HFF-Myc (cell line): ENCODE measurements around the gene ANXA1.

Source experiments
- DNase-seq: peaks from one replicate; pipeline ENCODE4 v3.0.0-alpha.2; 2011; ENCODE audit warnings: low read depth; ENCODE audit errors: extremely low read depth
- H3K4me3 ChIP-seq: replicated peaks from 2 replicates; pipeline ENCODE4 v1.5.1; 2011; ENCODE audit warnings: low read depth, mild to moderate bottlenecking, control low read depth, low read length
- CTCF ChIP-seq: IDR thresholded peaks from 2 replicates; pipeline ENCODE4 v1.5.1; 2012; ENCODE audit warnings: mild to moderate bottlenecking, low read depth, low read length, control low read depth; ENCODE audit errors: missing control alignments

Gene ANXA1

GRCh38 chr9:73199448-73199847, 47.8 kb downstream of the ANXA1 start:
- no peak for TF ChIP-seq CTCF
- no peak overlapping the region for H3K4me3 ChIP-seq
- no peak for DNase-seq

DNA sequence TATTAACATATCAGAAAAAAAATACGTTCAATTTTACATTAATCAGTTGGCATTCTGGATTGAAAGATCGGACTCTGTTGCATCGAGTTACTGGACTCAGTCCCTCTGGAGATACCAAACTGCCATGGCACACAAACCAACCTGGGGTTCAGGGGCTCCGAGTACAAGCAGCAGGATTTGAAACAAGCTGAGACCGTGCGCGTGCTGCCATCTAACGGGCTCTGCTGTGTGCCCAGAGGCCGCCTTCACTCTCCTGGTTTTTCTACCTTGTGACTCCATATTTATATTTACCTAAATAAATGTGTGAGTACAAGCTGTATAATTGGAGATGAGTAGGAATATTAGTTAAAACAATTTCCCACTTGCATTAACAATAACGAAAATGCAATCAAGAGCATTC, 48.2 kb downstream of the ANXA1 start:
- no peak for DNase-seq
- H3K4me3 ChIP-seq = no peak overlapping the region
- TF ChIP-seq CTCF = peak; percentile 47

DNA sequence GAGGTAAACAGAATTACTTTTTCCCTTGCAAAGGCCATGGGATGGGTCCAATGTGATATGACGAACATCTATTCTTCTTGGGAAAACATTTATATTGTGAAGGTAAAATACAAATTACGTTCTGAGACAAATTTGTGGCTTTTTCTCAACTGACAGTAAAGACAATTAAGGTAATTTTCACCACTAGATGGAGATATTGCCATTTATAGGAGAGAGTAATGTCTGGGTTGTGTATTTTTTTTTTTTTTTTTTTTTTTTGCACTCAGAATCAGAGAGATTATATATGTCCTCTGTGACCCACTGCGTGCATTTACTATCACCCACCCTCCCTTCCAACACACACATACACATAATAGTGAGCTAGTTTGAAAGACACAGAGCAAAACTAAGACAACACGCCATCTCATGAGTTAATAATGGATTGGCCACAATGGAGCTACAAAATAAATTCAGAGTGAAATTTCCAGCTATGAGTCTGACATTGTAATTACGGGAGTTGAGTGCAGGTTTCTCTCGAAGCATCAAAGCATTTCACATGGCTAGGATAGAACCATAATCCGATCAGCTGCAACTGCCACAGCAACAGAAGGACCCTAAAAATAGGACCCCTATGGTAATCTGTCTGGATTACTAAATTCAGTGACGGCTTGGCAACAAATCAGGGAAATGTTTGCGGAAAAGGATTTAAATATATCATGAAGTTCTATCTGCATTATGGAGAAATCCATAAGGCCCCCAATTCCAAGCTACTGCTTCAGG, 49.2 kb downstream of the ANXA1 start:
- DNase-seq = no peak
- no peak overlapping the region for H3K4me3 ChIP-seq
- peak; percentile 23 for TF ChIP-seq CTCF

- no peak for TF ChIP-seq CTCF
- no peak for DNase-seq
- no peak overlapping the region for H3K4me3 ChIP-seq
Observed at GRCh38 chr9:73202980-73203379, 51.3 kb downstream of the ANXA1 start.

DNA sequence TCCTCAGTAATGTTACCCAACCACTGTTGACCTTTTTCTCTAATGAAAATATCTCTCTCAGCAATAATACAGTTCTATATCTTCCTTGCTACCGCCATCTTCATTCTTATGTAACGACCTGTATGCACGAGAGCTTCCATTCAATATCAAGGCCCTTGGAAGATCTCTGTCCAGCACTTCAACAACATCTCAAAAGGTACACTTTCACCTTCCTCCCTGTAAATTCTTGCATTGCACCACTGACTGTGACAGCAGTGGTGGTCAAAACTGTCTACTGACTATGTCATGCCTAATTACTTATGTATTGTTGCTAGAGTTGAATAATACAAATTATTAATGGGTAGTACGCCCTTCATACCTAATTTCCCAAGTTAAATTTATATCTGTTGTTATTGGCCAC, 53.3 kb downstream of the ANXA1 start:
- no peak for TF ChIP-seq CTCF
- H3K4me3 ChIP-seq = no peak overlapping the region
- no peak for DNase-seq

GRCh38 chr9:73206851-73207250, 55.2 kb downstream of the ANXA1 start:
- H3K4me3 ChIP-seq = no peak overlapping the region
- DNase-seq = no peak
- no peak for TF ChIP-seq CTCF
